ENCODE data around the gene PDE2A. TPM values are rescaled to one million over a fixed set of nuclear protein-coding genes. Genes with fewer than 3 reads are reported as not detected.

PDE2A gene
- total and polyA plus RNA-seq, 2 donors from 2014 or later, result 12.6 to 42.0 TPM

DNA sequence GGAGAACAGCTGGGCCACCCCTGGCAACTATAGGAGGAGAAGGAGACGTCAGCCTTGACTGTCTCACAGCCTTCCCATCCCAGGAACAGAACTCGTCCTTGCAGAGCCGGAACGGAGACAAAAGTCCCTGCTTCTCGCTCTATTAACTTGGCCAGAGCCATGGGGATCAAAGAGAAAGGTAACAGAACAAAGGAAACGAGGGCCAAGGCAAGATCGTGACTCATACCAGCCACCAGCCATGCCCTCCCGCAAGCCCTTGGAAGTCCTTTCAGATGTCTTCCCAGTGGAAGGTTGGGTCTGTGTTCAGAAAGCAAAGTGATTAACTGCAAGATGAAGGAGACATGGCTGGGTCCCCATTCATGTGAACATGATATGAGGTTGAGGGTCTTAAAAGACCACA lies 64.7 kb downstream of the PDE2A start:
- H3K27me3 ChIP-seq (ENCODE audit: control insufficient read depth, insufficient read depth, low read length), result no peaks in the 10 kb centered on the region
- no peaks in the 10 kb centered on the region for H3K9me3 ChIP-seq (ENCODE audit: control insufficient read depth in 2 of 3, insufficient read depth in 1 of 3, low read length in 3 of 3)
- no peaks in the 10 kb centered on the region for H3K36me3 ChIP-seq (ENCODE audit: control insufficient read depth in 2 of 3, insufficient read depth in 3 of 3, low read length in 3 of 3)
- no peak overlapping the region for H3K27ac ChIP-seq (ENCODE audit: low read depth in 2 of 2, low read length in 2 of 2)
- no peak overlapping the region for H3K4me3 ChIP-seq (ENCODE audit: low read length in 3 of 3)
- H3K9ac ChIP-seq (ENCODE audit: low read length in 3 of 3), result no peak overlapping the region
- peaks cover 0 to 10% (median 0%) of the 10 kb centered on the region in 3 donors for H3K4me1 ChIP-seq (ENCODE audit: control insufficient read depth in 2 of 3, insufficient read depth in 2 of 3, low read depth in 1 of 3, low read length in 3 of 3)
- intact Hi-C loops (cut with DNase I), result no loop called here
- TF ChIP-seq, protein P1, sequence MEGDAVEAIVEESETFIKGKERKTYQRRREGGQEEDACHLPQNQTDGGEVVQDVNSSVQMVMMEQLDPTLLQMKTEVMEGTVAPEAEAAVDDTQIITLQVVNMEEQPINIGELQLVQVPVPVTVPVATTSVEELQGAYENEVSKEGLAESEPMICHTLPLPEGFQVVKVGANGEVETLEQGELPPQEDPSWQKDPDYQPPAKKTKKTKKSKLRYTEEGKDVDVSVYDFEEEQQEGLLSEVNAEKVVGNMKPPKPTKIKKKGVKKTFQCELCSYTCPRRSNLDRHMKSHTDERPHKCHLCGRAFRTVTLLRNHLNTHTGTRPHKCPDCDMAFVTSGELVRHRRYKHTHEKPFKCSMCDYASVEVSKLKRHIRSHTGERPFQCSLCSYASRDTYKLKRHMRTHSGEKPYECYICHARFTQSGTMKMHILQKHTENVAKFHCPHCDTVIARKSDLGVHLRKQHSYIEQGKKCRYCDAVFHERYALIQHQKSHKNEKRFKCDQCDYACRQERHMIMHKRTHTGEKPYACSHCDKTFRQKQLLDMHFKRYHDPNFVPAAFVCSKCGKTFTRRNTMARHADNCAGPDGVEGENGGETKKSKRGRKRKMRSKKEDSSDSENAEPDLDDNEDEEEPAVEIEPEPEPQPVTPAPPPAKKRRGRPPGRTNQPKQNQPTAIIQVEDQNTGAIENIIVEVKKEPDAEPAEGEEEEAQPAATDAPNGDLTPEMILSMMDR (IDR thresholded peaks at IDR 0.05; ENCODE audit: borderline replicate concordance, extremely low read depth, insufficient read depth), result no peak
- FAIRE-seq, result no peak
- no peak for DNase-seq

DNA sequence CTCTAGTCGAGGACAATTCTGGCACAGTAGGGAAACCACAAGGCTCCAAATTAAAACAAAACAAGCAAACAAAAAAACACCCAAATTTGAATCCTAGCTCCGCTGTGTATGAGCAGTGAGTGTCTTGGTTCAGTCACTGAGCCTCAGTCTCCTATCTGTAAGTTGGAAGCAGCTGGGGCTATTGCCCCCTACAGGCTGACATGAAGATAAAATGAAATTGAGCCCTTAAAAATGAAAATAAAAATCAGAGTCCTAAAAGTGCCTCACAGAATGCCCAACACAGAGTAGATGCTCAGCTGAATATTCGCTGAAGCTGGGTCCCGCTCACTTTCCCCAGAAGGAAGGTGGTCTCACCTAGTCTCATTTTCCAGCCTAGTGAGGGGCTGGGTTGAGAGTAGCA lies 65.2 kb downstream of the PDE2A start:
- peaks cover 0 to 8% (median 0%) of the 10 kb centered on the region in 3 donors for H3K4me1 ChIP-seq (ENCODE audit: control insufficient read depth in 2 of 3, insufficient read depth in 2 of 3, low read depth in 1 of 3, low read length in 3 of 3)
- H3K27me3 ChIP-seq (ENCODE audit: control insufficient read depth, insufficient read depth, low read length), result no peaks in the 10 kb centered on the region
- intact Hi-C loops (cut with DNase I), result no loop called here
- no peaks in the 10 kb centered on the region for H3K9me3 ChIP-seq (ENCODE audit: control insufficient read depth in 2 of 3, insufficient read depth in 1 of 3, low read length in 3 of 3)
- no peak overlapping the region for H3K4me3 ChIP-seq (ENCODE audit: low read length in 3 of 3)
- H3K9ac ChIP-seq (ENCODE audit: low read length in 3 of 3), result no peak overlapping the region
- TF ChIP-seq, protein P1 (IDR thresholded peaks at IDR 0.05; ENCODE audit: borderline replicate concordance, extremely low read depth, insufficient read depth), result no peak
- H3K36me3 ChIP-seq (ENCODE audit: control insufficient read depth in 2 of 3, insufficient read depth in 3 of 3, low read length in 3 of 3), result no peaks in the 10 kb centered on the region
- FAIRE-seq (no peak), DNase-seq (no peak)
- no peak overlapping the region for H3K27ac ChIP-seq (ENCODE audit: low read depth in 2 of 2, low read length in 2 of 2)

DNA sequence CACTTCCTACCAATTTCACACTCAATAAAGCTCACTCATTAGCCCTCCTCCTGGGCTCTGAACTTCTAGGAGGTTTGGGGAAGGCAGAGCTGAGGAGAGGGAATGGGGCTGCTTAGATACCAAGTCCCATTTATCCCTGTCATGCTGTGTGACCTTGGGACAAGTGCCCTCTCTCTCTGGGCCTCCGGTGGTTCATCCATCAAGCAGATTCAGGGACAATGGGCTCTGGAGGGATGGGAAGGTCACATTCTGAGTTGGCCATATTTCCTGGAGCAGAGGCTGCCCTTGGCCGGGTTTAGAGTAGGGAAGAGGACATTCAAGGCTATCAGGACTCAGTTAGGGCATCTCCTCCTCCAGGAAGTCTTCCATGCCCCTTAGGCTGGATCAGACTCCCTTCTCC lies 66.7 kb downstream of the PDE2A start:
- H3K27ac ChIP-seq (ENCODE audit: low read depth in 2 of 2, low read length in 2 of 2), result no peak overlapping the region
- FAIRE-seq (no peak), DNase-seq (no peak)
- no peak overlapping the region for H3K9ac ChIP-seq (ENCODE audit: low read length in 3 of 3)
- H3K36me3 ChIP-seq (ENCODE audit: control insufficient read depth in 2 of 3, insufficient read depth in 3 of 3, low read length in 3 of 3), result no peaks in the 10 kb centered on the region
- TF ChIP-seq, protein P1 (IDR thresholded peaks at IDR 0.05; ENCODE audit: borderline replicate concordance, extremely low read depth, insufficient read depth), result no peak
- H3K27me3 ChIP-seq (ENCODE audit: control insufficient read depth, insufficient read depth, low read length), result no peaks in the 10 kb centered on the region
- intact Hi-C loops (cut with DNase I), result no loop called here
- peaks cover 0 to 8% (median 0%) of the 10 kb centered on the region in 3 donors for H3K4me1 ChIP-seq (ENCODE audit: control insufficient read depth in 2 of 3, insufficient read depth in 2 of 3, low read depth in 1 of 3, low read length in 3 of 3)
- H3K9me3 ChIP-seq (ENCODE audit: control insufficient read depth in 2 of 3, insufficient read depth in 1 of 3, low read length in 3 of 3), result no peaks in the 10 kb centered on the region
- no peak overlapping the region for H3K4me3 ChIP-seq (ENCODE audit: low read length in 3 of 3)
